ENCODE measurements around the gene HUWE1.

The HUWE1 gene

DNA sequence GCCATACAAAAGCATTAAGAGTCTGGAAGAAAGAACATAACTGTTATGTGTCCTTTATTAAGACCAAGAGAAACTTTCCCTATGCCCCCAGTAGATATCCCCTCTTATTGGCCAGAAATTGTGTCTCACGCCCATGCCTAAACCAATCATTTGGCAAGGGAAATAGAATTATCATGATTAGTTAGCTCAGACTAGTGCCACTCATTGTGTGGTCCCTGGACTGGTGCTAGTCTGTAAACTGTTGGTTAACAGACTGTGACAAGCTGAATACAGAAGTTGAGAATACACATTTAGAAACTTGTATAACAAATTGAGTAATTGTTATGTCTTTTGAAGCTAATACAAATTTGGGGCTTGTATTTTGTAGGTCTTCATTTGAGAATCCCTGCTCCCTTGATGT lies 8.1 kb upstream of the HUWE1 start:
- Histone ChIP-seq H3K27me3 (replicated peaks; ENCODE audit: control insufficient read depth, insufficient read depth, low read length, poor library complexity, severe bottlenecking) (no peaks in the 10 kb centered on the region), H3K4me3 (ENCODE audit: insufficient read depth, low read depth, low read length, poor library complexity, severe bottlenecking) (no peak overlapping the region), H3K9me3 (ENCODE audit: control insufficient read depth, low read length) (no peaks in the 10 kb centered on the region), H3K4me1 (ENCODE audit: control insufficient read depth, insufficient read depth, low read length, poor library complexity, severe bottlenecking) (no peaks in the 10 kb centered on the region), H3K36me3 (ENCODE audit: control insufficient read depth, insufficient read depth, low read length) (no peaks in the 10 kb centered on the region), H3K27ac (ENCODE audit: insufficient read depth, low read length, poor library complexity, severe bottlenecking) (no peak overlapping the region)
- DNase-seq: no peak

DNA sequence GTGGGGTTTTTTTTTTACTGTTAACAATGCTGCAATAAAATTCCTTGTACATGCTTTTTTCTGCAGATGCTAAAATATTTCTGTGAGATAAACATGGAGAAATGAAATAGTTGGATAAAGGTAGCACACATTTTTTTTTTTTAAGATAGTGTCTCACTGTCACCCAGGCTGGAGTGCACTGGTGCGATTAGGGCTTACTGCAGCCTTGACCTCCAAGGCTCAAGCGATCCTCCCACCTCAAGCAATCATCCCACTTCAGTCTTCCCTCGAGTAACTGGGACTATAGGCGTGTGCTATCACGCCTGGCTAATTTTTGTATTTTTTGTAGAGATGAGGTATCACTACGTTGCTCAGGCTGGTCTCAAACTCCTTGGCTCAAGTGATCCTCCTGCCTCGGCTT lies 1.8 kb upstream of the HUWE1 start:
- Histone ChIP-seq H3K4me3 (ENCODE audit: insufficient read depth, low read depth, low read length, poor library complexity, severe bottlenecking) (no peak overlapping the region), H3K36me3 (ENCODE audit: control insufficient read depth, insufficient read depth, low read length) (no peaks in the 10 kb centered on the region), H3K9me3 (ENCODE audit: control insufficient read depth, low read length) (no peaks in the 10 kb centered on the region), H3K27me3 (replicated peaks; ENCODE audit: control insufficient read depth, insufficient read depth, low read length, poor library complexity, severe bottlenecking) (no peaks in the 10 kb centered on the region), H3K27ac (ENCODE audit: insufficient read depth, low read length, poor library complexity, severe bottlenecking) (no peak overlapping the region), H3K4me1 (ENCODE audit: control insufficient read depth, insufficient read depth, low read length, poor library complexity, severe bottlenecking) (no peaks in the 10 kb centered on the region)
- DNase-seq: no peak

DNA sequence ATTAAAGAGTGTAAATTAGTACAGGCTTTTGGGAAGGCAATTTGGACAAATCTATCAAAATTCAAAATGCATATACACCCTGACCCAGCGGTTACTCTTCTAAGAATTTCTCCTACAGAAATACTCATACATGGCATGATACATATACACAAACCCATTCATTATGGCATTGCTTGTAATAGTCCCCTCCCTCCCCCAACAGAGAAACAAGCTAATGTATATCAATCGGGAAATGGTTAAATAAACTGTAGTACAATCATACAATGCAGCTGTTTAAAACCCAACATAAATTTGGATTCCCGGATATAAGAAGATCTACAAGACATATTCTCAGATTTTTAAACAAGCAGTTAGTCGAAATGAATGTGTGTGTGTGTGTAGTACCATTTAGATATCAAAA lies 808 bp downstream of the HUWE1 start:
- Histone ChIP-seq H3K27ac (ENCODE audit: insufficient read depth, low read length, poor library complexity, severe bottlenecking) (peak overlapping the region; percentile 85), H3K9me3 (ENCODE audit: control insufficient read depth, low read length) (no peaks in the 10 kb centered on the region), H3K4me1 (ENCODE audit: control insufficient read depth, insufficient read depth, low read length, poor library complexity, severe bottlenecking) (peaks cover 2% of the 10 kb centered on the region), H3K36me3 (ENCODE audit: control insufficient read depth, insufficient read depth, low read length) (no peaks in the 10 kb centered on the region), H3K27me3 (replicated peaks; ENCODE audit: control insufficient read depth, insufficient read depth, low read length, poor library complexity, severe bottlenecking) (no peaks in the 10 kb centered on the region), H3K4me3 (ENCODE audit: insufficient read depth, low read depth, low read length, poor library complexity, severe bottlenecking) (peak overlapping the region; percentile 65)
- no peak for DNase-seq

DNA sequence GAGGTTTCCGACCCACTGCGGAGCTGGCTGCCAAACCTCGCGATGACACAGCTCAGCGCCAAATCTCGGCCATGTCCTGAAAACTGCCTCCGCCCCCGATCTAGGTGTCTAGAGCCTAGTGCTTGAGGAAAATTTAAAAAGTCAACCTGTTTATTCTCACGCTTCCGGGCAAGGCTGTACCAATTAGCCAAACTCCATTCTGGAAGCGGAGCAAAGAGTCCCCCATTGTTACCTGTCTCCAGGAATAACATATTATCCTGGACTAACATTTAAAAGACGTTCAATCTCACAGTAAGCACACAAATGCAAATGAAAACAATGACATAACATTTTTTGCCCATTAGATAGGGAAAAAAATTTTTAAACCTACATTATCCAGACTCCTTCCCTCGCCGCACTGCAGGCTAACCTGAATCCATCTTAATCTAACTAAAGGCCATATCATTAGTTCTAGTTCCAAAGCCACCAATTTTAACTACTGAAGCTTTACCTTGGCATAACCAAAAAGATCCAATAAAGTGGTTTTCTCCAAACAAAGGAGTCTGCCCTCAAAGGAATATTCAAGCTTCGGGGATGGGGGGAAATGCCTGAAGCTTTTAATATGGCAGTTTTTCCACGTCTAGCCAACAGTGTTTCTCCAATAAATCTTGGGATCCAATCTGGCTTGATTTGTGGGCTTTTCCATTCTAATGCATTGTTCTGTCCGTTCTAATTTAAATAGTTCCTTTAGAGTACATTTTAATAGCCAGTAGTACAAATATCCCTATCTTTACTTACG lies 1.9 kb downstream of the HUWE1 start:
- Histone ChIP-seq H3K36me3 (ENCODE audit: control insufficient read depth, insufficient read depth, low read length) (no peaks in the 10 kb centered on the region), H3K9me3 (ENCODE audit: control insufficient read depth, low read length) (no peaks in the 10 kb centered on the region), H3K27me3 (replicated peaks; ENCODE audit: control insufficient read depth, insufficient read depth, low read length, poor library complexity, severe bottlenecking) (no peaks in the 10 kb centered on the region), H3K27ac (ENCODE audit: insufficient read depth, low read length, poor library complexity, severe bottlenecking) (peak overlapping the region; percentile 53), H3K4me3 (ENCODE audit: insufficient read depth, low read depth, low read length, poor library complexity, severe bottlenecking) (peak overlapping the region; percentile 35), H3K4me1 (ENCODE audit: control insufficient read depth, insufficient read depth, low read length, poor library complexity, severe bottlenecking) (peaks cover 2% of the 10 kb centered on the region)
- DNase-seq: no peak

DNA sequence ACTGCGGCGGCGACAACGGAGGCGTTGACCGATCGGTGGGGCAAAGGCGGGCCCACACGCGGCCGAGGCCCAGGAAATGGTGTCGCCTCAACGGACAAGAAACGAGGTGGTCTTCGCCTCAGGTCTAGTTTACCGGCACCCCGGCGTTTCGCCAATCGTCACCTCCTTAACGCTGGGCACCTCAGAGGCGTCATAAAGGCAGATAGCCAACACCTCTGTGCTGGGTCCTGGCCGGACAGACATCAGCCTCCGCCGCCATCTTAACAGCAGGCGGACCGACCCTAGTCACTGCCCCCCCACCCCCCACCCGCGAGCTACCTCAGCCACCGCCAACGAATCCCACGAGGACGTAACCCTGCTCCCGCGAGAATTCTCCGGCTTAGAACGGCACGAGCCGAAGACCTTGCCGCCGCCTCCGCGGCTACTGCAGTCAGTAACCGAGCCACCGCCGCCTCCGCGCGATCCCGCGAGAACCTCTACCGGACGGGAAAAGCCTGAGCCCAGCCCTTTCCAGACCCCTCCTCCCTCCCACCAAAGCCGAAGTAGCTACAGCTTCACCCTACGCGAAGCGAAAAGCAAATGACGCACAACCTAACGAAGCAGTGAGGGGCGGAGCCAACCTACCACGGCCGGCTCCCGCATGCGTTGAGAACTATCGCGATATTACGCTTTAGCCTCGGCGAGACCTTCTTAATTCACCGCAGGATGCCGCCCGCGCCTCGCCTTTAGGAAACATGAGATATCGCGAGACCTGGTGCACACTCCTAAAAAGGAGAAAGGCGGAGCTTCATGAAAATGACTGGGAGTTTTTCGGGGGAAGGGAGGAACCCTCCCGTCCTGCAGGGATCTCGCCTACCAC lies 2.7 kb downstream of the HUWE1 start:
- H3K4me3 ChIP-seq (ENCODE audit: insufficient read depth, low read depth, low read length, poor library complexity, severe bottlenecking): peak overlapping the region; percentile 70
- H3K27me3 ChIP-seq (replicated peaks; ENCODE audit: control insufficient read depth, insufficient read depth, low read length, poor library complexity, severe bottlenecking): no peaks in the 10 kb centered on the region
- H3K9me3 ChIP-seq (ENCODE audit: control insufficient read depth, low read length): no peaks in the 10 kb centered on the region
- H3K27ac ChIP-seq (ENCODE audit: insufficient read depth, low read length, poor library complexity, severe bottlenecking): peak overlapping the region; percentile 90
- H3K36me3 ChIP-seq (ENCODE audit: control insufficient read depth, insufficient read depth, low read length): no peaks in the 10 kb centered on the region
- peaks cover 2% of the 10 kb centered on the region for H3K4me1 ChIP-seq (ENCODE audit: control insufficient read depth, insufficient read depth, low read length, poor library complexity, severe bottlenecking)
- DNase-seq: peak; percentile 88 to 89 (median 88)

DNA sequence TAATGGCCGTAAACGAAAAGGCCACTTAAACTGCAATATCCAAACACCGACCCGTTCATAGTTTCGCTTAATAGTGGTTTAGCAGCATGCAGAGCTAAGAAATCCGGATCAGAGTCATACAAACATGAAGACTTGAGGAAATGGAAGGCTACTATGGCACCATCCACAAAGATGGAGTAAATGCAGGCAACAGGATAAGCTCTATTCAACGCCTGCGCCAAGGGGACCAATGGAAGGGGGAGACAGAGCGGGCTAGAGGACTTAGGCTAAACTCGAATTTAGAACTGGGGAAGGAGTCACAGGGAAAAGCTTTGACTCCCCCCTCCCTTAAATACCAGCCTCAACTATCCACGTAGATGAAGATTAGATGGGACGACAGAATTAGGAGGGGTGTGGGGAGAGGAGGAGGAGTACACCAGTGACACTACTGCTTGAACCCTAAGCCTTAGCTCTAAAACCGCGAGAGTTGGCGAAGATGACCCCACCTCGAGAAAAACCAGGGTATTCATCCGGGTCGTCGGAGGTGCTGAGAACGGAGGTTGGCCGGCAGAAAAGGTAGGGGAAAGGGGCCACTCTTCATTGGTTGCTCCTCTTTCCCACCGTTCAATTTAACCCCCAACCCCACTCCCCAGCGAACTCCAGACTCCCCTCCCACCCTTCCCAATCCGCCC lies 3.5 kb downstream of the HUWE1 start:
- H3K4me1 ChIP-seq (ENCODE audit: control insufficient read depth, insufficient read depth, low read length, poor library complexity, severe bottlenecking): peaks cover 2% of the 10 kb centered on the region
- peak overlapping the region; percentile 70 for H3K4me3 ChIP-seq (ENCODE audit: insufficient read depth, low read depth, low read length, poor library complexity, severe bottlenecking)
- DNase-seq: peak; percentile 12 to 37 (median 18)
- H3K36me3 ChIP-seq (ENCODE audit: control insufficient read depth, insufficient read depth, low read length): no peaks in the 10 kb centered on the region
- H3K27ac ChIP-seq (ENCODE audit: insufficient read depth, low read length, poor library complexity, severe bottlenecking): peak overlapping the region; percentile 90
- no peaks in the 10 kb centered on the region for H3K27me3 ChIP-seq (replicated peaks; ENCODE audit: control insufficient read depth, insufficient read depth, low read length, poor library complexity, severe bottlenecking)
- no peaks in the 10 kb centered on the region for H3K9me3 ChIP-seq (ENCODE audit: control insufficient read depth, low read length)

DNA sequence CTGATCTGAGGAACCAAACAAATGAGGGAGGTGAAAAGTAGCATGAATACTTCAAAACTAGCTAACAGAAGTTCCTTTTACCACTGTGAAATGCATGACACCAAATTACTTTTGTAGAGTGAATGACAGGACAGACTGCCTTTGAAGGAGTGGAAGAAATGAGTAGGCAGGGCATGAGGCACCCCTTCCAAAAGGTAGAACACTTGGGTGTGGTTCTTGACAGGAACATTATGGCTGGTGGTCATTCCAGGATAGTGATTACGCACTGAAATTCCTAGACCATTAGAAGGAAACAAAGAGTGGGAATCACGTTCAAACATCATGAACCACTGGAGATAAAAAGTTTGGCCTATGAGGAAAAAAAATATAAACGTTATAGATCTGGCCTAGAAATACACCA lies 4.9 kb downstream of the HUWE1 start:
- no peak for DNase-seq
- Histone ChIP-seq H3K27ac (ENCODE audit: insufficient read depth, low read length, poor library complexity, severe bottlenecking) (no peak overlapping the region), H3K4me3 (ENCODE audit: insufficient read depth, low read depth, low read length, poor library complexity, severe bottlenecking) (no peak overlapping the region), H3K9me3 (ENCODE audit: control insufficient read depth, low read length) (no peaks in the 10 kb centered on the region), H3K27me3 (replicated peaks; ENCODE audit: control insufficient read depth, insufficient read depth, low read length, poor library complexity, severe bottlenecking) (no peaks in the 10 kb centered on the region), H3K4me1 (ENCODE audit: control insufficient read depth, insufficient read depth, low read length, poor library complexity, severe bottlenecking) (peaks cover 2% of the 10 kb centered on the region), H3K36me3 (ENCODE audit: control insufficient read depth, insufficient read depth, low read length) (no peaks in the 10 kb centered on the region)

DNA sequence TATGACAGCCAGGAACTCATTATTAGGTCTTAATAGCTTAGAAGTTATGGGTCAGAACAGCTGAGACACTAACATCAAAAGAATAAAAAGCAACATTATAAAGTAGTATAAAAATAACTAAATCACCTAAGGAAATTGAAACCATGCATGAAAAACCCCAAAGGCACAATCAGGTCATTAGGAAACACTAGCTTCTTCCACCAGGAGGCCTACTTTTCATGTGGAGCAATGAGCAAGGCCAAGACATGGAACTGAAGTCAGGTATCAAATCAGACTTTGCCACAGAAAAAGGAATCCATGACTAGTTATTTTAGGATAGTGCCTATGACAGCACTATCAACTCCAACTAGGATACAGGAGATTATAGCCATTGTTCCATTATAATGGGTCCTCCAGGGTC lies 7.9 kb downstream of the HUWE1 start:
- Histone ChIP-seq H3K27me3 (replicated peaks; ENCODE audit: control insufficient read depth, insufficient read depth, low read length, poor library complexity, severe bottlenecking) (no peaks in the 10 kb centered on the region), H3K36me3 (ENCODE audit: control insufficient read depth, insufficient read depth, low read length) (peaks cover 1% of the 10 kb centered on the region), H3K4me3 (ENCODE audit: insufficient read depth, low read depth, low read length, poor library complexity, severe bottlenecking) (no peak overlapping the region), H3K4me1 (ENCODE audit: control insufficient read depth, insufficient read depth, low read length, poor library complexity, severe bottlenecking) (peaks cover 2% of the 10 kb centered on the region), H3K27ac (ENCODE audit: insufficient read depth, low read length, poor library complexity, severe bottlenecking) (no peak overlapping the region), H3K9me3 (ENCODE audit: control insufficient read depth, low read length) (no peaks in the 10 kb centered on the region)
- DNase-seq: no peak

DNA sequence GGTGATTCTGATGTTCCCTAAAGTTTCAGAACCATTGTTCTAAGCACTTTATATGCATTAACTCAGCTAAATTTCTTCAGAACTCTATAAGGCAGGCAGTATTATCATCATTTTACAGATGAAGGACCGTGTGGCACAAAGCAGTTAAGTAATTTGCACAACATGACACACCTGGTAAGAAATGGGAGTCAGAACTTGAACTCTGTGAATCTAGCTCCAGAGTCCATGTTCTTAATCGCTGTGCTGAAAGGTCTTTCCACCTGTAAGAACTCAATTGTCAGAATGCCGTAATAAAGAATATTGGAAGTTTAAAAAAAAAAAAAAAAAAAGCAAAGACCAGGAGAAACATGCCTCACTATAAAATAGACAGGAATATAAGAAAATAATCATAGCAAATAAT lies 9.2 kb downstream of the HUWE1 start:
- H3K4me1 ChIP-seq (ENCODE audit: control insufficient read depth, insufficient read depth, low read length, poor library complexity, severe bottlenecking): peaks cover 2% of the 10 kb centered on the region
- no peak overlapping the region for H3K4me3 ChIP-seq (ENCODE audit: insufficient read depth, low read depth, low read length, poor library complexity, severe bottlenecking)
- no peaks in the 10 kb centered on the region for H3K9me3 ChIP-seq (ENCODE audit: control insufficient read depth, low read length)
- no peaks in the 10 kb centered on the region for H3K27me3 ChIP-seq (replicated peaks; ENCODE audit: control insufficient read depth, insufficient read depth, low read length, poor library complexity, severe bottlenecking)
- no peak overlapping the region for H3K27ac ChIP-seq (ENCODE audit: insufficient read depth, low read length, poor library complexity, severe bottlenecking)
- peaks cover 8% of the 10 kb centered on the region for H3K36me3 ChIP-seq (ENCODE audit: control insufficient read depth, insufficient read depth, low read length)
- no peak for DNase-seq

DNA sequence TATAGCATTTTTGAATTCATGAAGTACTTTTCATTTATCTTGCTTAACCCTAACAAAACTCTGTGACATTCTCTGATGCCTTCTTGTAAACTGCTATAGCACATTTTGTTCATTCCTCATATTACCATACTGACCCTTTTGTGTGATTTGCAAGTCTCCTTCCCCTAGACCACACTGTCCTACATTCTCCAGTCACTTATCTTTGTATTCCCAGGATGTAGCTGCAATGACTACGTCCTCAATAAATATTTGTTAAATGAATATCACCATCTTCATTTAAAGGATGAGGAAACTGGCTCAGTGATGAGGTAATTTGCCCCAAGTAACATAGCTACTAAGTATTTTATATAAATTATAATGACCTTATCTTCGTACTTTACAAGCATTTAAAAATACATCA lies 11.9 kb downstream of the HUWE1 start:
- Histone ChIP-seq H3K4me1 (ENCODE audit: control insufficient read depth, insufficient read depth, low read length, poor library complexity, severe bottlenecking) (no peaks in the 10 kb centered on the region), H3K27me3 (replicated peaks; ENCODE audit: control insufficient read depth, insufficient read depth, low read length, poor library complexity, severe bottlenecking) (no peaks in the 10 kb centered on the region), H3K4me3 (ENCODE audit: insufficient read depth, low read depth, low read length, poor library complexity, severe bottlenecking) (no peak overlapping the region), H3K36me3 (ENCODE audit: control insufficient read depth, insufficient read depth, low read length) (peaks cover 8% of the 10 kb centered on the region), H3K27ac (ENCODE audit: insufficient read depth, low read length, poor library complexity, severe bottlenecking) (no peak overlapping the region), H3K9me3 (ENCODE audit: control insufficient read depth, low read length) (no peaks in the 10 kb centered on the region)
- DNase-seq: no peak

All from effector memory CD4-positive, alpha-beta T cell (primary cell).